GM18508 (cell line): ENCODE data around the gene FTO.

Experiments
- ATAC-seq: cut with Tn5 transposase; IDR thresholded peaks from one replicate; pipeline ENCODE4 v1.9.1; 2021; ENCODE audit warnings: moderate number of reproducible peaks; ENCODE audit not compliant: insufficient read depth, unreplicated experiment

FTO gene

GRCh38 chr16:54096607-54097006 lies 392.7 kb downstream of the FTO start:
- ATAC-seq, result no peak

GRCh38 chr16:54097774-54098173 lies 393.8 kb downstream of the FTO start:
- no peak for ATAC-seq

- no peak for ATAC-seq
Observed at GRCh38 chr16:54098247-54098646, 394.3 kb downstream of the FTO start.

- no peak for ATAC-seq
Observed at GRCh38 chr16:54099627-54100026, 395.7 kb downstream of the FTO start.

- no peak for ATAC-seq
Observed at GRCh38 chr16:54102888-54103866, 399.2 kb downstream of the FTO start.

- no peak for ATAC-seq
Observed at GRCh38 chr16:54106057-54106456, 402.1 kb downstream of the FTO start.

GRCh38 chr16:54107583-54108202 lies 403.7 kb downstream of the FTO start:
- ATAC-seq, result no peak

- no peak for ATAC-seq
Observed at GRCh38 chr16:54110016-54110981, 406.3 kb downstream of the FTO start.

- no peak for ATAC-seq
Observed at GRCh38 chr16:54112451-54113206, 408.7 kb downstream of the FTO start.

GRCh38 chr16:54115558-54115957 lies 411.6 kb downstream of the FTO start:
- no peak for ATAC-seq

- no peak for ATAC-seq
Observed at GRCh38 chr16:54116124-54116655, 412.2 kb downstream of the FTO start.

GRCh38 chr16:54118846-54119245 lies 414.9 kb downstream of the FTO start:
- no peak for ATAC-seq

- ATAC-seq, result no peak
Observed at GRCh38 chr16:54120846-54121480, 417.0 kb downstream of the FTO start.

GRCh38 chr16:54121539-54122295 lies 417.8 kb downstream of the FTO start:
- no peak for ATAC-seq

- ATAC-seq, result no peak
Observed at GRCh38 chr16:54123766-54124165, 419.8 kb downstream of the FTO start.

- no peak for ATAC-seq
Observed at GRCh38 chr16:54125751-54126655, 422.0 kb downstream of the FTO start.

- no peak for ATAC-seq
Observed at GRCh38 chr16:54126907-54127306, 423.0 kb downstream of the FTO start.
